Putamen (tissue), 1 donor: ENCODE measurements around the gene COA3.
"Not testable (repeated sequence)": the region's sequence is repeated elsewhere in the genome, so short reads cannot be mapped to it uniquely, and the experiment has no call there.

ENCODE experiments used
- DNase-seq: peaks from one replicate; pipeline ENCODE4 v3.0.0-alpha.2; 2016; ENCODE audit warnings: low spot score

The COA3 gene

GRCh38 chr17:42781639-42782165 is 16.8 kb downstream of the COA3 start:
- DNase-seq = no peak

GRCh38 chr17:42780851-42781638 is 17.5 kb downstream of the COA3 start:
- DNase-seq = no peak

- DNase-seq = no peak
These were observed 18.3 kb downstream of the COA3 start, which contains the start of gene WNK4 for GRCh38 chr17:42779936-42780850. WNK4 (plus strand) TSS chr17:42780610; CDS start chr17:42780699, 89 bp downstream.

- no peak for DNase-seq
These were observed 19.1 kb downstream of the COA3 start for GRCh38 chr17:42779304-42779935.

- no peak for DNase-seq
These were observed 19.9 kb downstream of the COA3 start for GRCh38 chr17:42778570-42778969.

- DNase-seq = no peak
These were observed 22.9 kb downstream of the COA3 start for GRCh38 chr17:42775534-42776098.

GRCh38 chr17:42774066-42774745 is 24.3 kb downstream of the COA3 start:
- no peak for DNase-seq

GRCh38 chr17:42773290-42774035 is 25.0 kb downstream of the COA3 start, which contains the start of gene VPS25:
VPS25 (plus strand) TSS chr17:42773449; CDS start chr17:42773476, 27 bp downstream.
- DNase-seq = peak; percentile 84

- DNase-seq = no peak
These were observed 25.6 kb downstream of the COA3 start for GRCh38 chr17:42772945-42773289.

GRCh38 chr17:42769964-42770363 is 28.5 kb downstream of the COA3 start:
- DNase-seq = not testable (repeated sequence)

- not testable (repeated sequence) for DNase-seq
These were observed 30.5 kb downstream of the COA3 start for GRCh38 chr17:42768006-42768405.

- no peak for DNase-seq
These were observed 31.0 kb downstream of the COA3 start for GRCh38 chr17:42767512-42767911.

GRCh38 chr17:42766124-42766523 is 32.4 kb downstream of the COA3 start:
- no peak for DNase-seq

- DNase-seq = no peak
These were observed 36.9 kb downstream of the COA3 start for GRCh38 chr17:42761638-42762037.

GRCh38 chr17:42760652-42761581 is 37.6 kb downstream of the COA3 start, which contains the start of gene RAMP2:
RAMP2 (plus strand) TSS chr17:42761227; CDS start chr17:42761262, 35 bp downstream.
- DNase-seq = no peak

GRCh38 chr17:42759982-42760651 is 38.4 kb downstream of the COA3 start:
- no peak for DNase-seq

- DNase-seq = no peak
These were observed 43.7 kb downstream of the COA3 start for GRCh38 chr17:42754782-42755181.

- no peak for DNase-seq
These were observed 46.9 kb downstream of the COA3 start for GRCh38 chr17:42751628-42752027.
